Measurements from ENCODE around the gene RAB7A. TPM values are rescaled to one million over a fixed set of nuclear protein-coding genes. Genes with fewer than 3 reads are reported as not detected.

Gene RAB7A
- total RNA-seq (ENCODE audit: unreplicated experiment) = 155 TPM
- long read RNA-seq, transcript RAB7A-201 (6 exons, 2,244 nt) = major isoform, 53 of 67 reads
- long read RNA-seq, partial matches to known transcripts = 11 of 67 reads
- long read RNA-seq, other reads (novel, unspliced or antisense) = 0 of 67 reads

DNA sequence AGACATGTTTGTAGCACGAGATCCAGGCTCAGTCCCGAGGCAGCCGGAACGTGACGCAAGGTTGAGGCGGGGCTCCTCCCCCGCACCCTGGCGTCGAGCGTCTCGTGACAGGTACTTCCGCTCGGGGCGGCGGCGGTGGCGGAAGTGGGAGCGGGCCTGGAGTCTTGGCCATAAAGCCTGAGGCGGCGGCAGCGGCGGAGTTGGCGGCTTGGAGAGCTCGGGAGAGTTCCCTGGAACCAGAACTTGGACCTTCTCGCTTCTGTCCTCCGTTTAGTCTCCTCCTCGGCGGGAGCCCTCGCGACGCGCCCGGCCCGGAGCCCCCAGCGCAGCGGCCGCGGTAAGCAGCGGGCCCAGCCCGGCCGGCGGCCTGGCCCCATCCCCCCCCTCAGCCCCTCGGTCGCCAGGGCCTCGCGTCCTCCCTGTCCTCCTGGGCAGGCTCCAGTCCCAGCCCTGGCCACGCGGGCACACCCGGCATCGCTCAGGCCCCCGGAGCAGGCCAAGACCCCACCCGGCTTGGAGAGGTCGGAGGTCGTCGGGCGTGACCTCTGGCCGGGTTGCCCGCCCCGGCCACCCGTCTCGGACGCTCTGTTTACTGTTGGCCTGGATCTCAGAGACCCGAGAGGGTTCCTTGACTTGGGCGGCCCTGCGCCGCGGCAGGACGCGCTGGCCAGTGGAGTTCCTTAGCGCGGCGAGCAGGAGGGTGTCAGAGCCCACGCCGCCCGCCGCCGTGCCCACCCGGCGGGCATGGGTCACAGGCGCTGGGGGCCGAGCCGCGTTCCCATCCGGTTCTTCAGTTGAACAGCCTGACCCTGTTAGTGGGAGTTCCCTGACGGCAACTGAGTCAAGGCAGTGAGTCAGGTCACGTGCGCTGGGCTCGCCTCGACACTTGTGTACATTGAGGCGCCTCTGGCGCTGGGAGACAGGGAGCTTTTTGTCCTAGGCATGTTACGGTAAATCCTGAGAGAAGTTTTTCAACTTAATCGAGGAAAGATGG, at the start of gene RAB7A:
Gene RAB7A, plus strand, starts transcription at position 161 of the 994 bp plus-strand sequence. CDS start 69,185 bp downstream, outside the sequence.
- Mint-ChIP-seq H3K4me3 (ENCODE audit: unreplicated experiment) (peak within 1 kb of the TSS; percentile 98), H3K36me3 (ENCODE audit: low read depth, unreplicated experiment) (peaks cover 9% of the 10 kb centered on the region), H3K27me3 (ENCODE audit: unreplicated experiment) (peaks cover 11% of the 10 kb centered on the region), H3K4me1 (ENCODE audit: unreplicated experiment) (peaks cover 36% of the 10 kb centered on the region), H3K27ac (ENCODE audit: unreplicated experiment) (peak within 1 kb of the TSS; percentile 91), H3K9me3 (ENCODE audit: unreplicated experiment) (no peaks in the 10 kb centered on the region)
- TF ChIP-seq, protein P1, sequence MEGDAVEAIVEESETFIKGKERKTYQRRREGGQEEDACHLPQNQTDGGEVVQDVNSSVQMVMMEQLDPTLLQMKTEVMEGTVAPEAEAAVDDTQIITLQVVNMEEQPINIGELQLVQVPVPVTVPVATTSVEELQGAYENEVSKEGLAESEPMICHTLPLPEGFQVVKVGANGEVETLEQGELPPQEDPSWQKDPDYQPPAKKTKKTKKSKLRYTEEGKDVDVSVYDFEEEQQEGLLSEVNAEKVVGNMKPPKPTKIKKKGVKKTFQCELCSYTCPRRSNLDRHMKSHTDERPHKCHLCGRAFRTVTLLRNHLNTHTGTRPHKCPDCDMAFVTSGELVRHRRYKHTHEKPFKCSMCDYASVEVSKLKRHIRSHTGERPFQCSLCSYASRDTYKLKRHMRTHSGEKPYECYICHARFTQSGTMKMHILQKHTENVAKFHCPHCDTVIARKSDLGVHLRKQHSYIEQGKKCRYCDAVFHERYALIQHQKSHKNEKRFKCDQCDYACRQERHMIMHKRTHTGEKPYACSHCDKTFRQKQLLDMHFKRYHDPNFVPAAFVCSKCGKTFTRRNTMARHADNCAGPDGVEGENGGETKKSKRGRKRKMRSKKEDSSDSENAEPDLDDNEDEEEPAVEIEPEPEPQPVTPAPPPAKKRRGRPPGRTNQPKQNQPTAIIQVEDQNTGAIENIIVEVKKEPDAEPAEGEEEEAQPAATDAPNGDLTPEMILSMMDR (IDR thresholded peaks at IDR 0.05; ENCODE audit: unreplicated experiment) = no peak
- DNase-seq (ENCODE audit: low spot score) = peak; percentile 97

DNA sequence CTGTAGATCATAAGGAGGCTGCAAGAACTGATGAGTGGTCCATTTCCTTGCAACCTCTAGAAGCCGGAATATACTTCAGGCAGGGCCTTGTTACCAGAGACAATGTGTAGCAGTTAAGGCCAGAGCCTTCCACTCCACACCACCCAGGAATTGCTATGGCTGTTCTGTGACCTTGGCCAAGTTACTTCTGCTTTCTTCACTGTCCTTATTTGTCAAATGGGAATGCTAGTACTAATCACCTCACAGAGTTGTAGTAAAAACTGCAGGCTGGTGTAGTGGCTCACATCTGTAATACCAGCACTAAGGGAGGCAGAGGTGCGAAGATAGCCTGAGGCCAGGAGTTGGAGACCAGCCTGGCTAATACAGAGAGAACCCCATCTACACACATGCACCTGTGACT, 46.6 kb upstream of the RAB7A start:
- H3K9me3 Mint-ChIP-seq (ENCODE audit: unreplicated experiment) = no peaks in the 10 kb centered on the region
- no peak overlapping the region for H3K4me3 Mint-ChIP-seq (ENCODE audit: unreplicated experiment)
- no peak for DNase-seq (ENCODE audit: low spot score)
- no peaks in the 10 kb centered on the region for H3K36me3 Mint-ChIP-seq (ENCODE audit: low read depth, unreplicated experiment)
- peaks cover 2% of the 10 kb centered on the region for H3K27me3 Mint-ChIP-seq (ENCODE audit: unreplicated experiment)
- H3K27ac Mint-ChIP-seq (ENCODE audit: unreplicated experiment) = no peak overlapping the region
- peaks cover 3% of the 10 kb centered on the region for H3K4me1 Mint-ChIP-seq (ENCODE audit: unreplicated experiment)
- TF ChIP-seq, protein P1 (IDR thresholded peaks at IDR 0.05; ENCODE audit: unreplicated experiment) = no peak

DNA sequence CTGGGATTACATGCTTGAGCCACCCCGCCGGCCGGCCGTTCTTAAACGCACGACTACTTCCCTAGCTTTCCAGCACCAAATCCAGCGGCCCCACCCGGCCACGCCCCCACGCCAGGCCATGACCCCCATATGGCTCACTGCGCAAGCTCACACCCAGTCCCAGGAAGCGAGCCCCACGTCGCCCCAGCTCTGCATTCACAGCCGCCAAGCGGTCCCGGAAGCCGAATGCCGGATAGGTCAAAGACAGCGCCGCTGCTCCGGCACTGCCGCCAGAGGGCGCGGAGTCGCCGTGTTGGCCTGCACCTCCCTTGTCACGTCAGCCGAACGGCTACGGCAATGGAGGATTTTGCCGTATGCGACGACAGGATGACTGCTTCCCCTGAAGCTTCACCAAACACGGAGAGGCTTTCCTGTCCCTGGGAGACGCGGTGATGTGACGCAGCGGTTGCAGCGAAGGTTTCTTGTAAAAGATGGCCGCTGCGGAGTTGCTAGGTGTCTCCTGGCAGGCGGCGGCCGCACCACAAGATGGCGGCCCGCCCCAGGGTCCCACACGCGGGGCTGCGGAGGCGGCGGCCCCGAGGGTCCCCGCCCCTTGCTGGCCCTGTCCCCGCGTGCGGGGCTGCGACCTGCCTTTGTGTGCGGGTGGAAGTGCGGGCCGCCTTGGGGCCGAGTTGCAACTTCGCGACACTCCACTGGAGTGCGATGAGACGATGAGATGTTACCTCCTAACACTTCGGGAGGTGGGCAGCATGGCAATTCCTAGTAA, 45.2 kb upstream of the RAB7A start:
- Mint-ChIP-seq H3K4me3 (ENCODE audit: unreplicated experiment) (peak overlapping the region; percentile 79), H3K36me3 (ENCODE audit: low read depth, unreplicated experiment) (no peaks in the 10 kb centered on the region), H3K27me3 (ENCODE audit: unreplicated experiment) (peaks cover 2% of the 10 kb centered on the region), H3K9me3 (ENCODE audit: unreplicated experiment) (no peaks in the 10 kb centered on the region), H3K4me1 (ENCODE audit: unreplicated experiment) (peaks cover 3% of the 10 kb centered on the region), H3K27ac (ENCODE audit: unreplicated experiment) (peak overlapping the region; percentile 88)
- TF ChIP-seq, protein P1 (IDR thresholded peaks at IDR 0.05; ENCODE audit: unreplicated experiment) = peak; percentile 73
- DNase-seq (ENCODE audit: low spot score) = peak; percentile 87

DNA sequence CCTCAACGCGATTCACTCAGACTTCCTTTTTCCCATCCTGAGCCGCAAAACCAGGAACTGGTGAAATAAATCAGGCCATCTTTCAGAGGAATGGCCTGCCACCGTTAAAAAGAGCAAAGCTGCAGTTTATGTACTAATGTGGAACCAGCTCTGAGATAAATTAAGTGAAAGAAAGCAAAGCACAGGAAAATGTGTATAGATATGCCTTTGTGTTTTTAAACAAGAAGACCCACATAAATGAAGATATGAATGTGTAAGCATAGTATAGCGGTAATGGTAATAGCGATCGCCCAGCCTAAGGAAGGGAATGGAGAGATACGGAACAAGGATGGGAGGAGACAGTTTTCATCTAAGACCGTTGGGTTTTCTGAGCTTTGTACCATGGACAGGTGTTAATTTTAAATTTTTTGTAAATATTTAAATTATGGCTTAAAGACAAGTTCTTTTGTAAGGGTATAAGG, 44.6 kb upstream of the RAB7A start:
- peaks cover 3% of the 10 kb centered on the region for H3K4me1 Mint-ChIP-seq (ENCODE audit: unreplicated experiment)
- peaks cover 2% of the 10 kb centered on the region for H3K27me3 Mint-ChIP-seq (ENCODE audit: unreplicated experiment)
- DNase-seq (ENCODE audit: low spot score) = no peak
- H3K27ac Mint-ChIP-seq (ENCODE audit: unreplicated experiment) = peak overlapping the region; percentile 88
- TF ChIP-seq, protein P1 (IDR thresholded peaks at IDR 0.05; ENCODE audit: unreplicated experiment) = no peak
- H3K9me3 Mint-ChIP-seq (ENCODE audit: unreplicated experiment) = no peaks in the 10 kb centered on the region
- peak overlapping the region; percentile 79 for H3K4me3 Mint-ChIP-seq (ENCODE audit: unreplicated experiment)
- no peaks in the 10 kb centered on the region for H3K36me3 Mint-ChIP-seq (ENCODE audit: low read depth, unreplicated experiment)

Measured in endothelial cell (in vitro differentiated cells).